Central memory CD8-positive, alpha-beta T cell (primary cell): ENCODE measurements around the gene FREM3.

Experiments used
- ATAC-seq: fragments of 150-1000 bp; cut with Tn5 transposase; replicated peaks from 2 replicates; pipeline ENCODE4 v1.10.0; 2022; ENCODE audit warnings: mild to moderate bottlenecking, moderate FRiP score, moderate number of reproducible peaks; ENCODE audit not compliant: poor library complexity, severe bottlenecking; ENCODE audit errors: extremely low read depth
- DNase-seq, 2 donors: peaks; one replicate each; pipeline ENCODE4 v3.0.0; 2021; ENCODE audit warnings: low spot score in 2 of 2
- H3K27ac Mint-ChIP-seq: one replicate; pipeline ENCODE4 v1.8.0; 2022; ENCODE audit warnings: low read depth, mild to moderate bottlenecking, moderate library complexity, mixed read lengths
- H3K27me3 Mint-ChIP-seq: one replicate; pipeline ENCODE4 v1.8.0; 2022; ENCODE audit warnings: mixed read lengths
- H3K36me3 Mint-ChIP-seq: one replicate; pipeline ENCODE4 v1.8.0; 2022; ENCODE audit warnings: mild to moderate bottlenecking, moderate library complexity, mixed read lengths; ENCODE audit not compliant: insufficient read depth
- H3K4me1 Mint-ChIP-seq: one replicate; pipeline ENCODE4 v1.8.0; 2022; ENCODE audit warnings: mixed read lengths
- H3K4me3 Mint-ChIP-seq: one replicate; pipeline ENCODE4 v1.8.0; 2022; ENCODE audit warnings: mild to moderate bottlenecking, moderate library complexity, mixed read lengths
- H3K9me3 Mint-ChIP-seq: one replicate; pipeline ENCODE4 v1.8.0; 2022; ENCODE audit warnings: mixed read lengths

The FREM3 gene

GRCh38 chr4:143643399-143643798 lies 57.1 kb downstream of the FREM3 start:
- ATAC-seq = no peak
- Mint-ChIP-seq H3K4me1 (no peaks in the 10 kb centered on the region), H3K27me3 (no peaks in the 10 kb centered on the region), H3K9me3 (peaks cover 14% of the 10 kb centered on the region), H3K27ac (no peak overlapping the region), H3K4me3 (no peak overlapping the region), H3K36me3 (no peaks in the 10 kb centered on the region)
- no peak for DNase-seq

DNA sequence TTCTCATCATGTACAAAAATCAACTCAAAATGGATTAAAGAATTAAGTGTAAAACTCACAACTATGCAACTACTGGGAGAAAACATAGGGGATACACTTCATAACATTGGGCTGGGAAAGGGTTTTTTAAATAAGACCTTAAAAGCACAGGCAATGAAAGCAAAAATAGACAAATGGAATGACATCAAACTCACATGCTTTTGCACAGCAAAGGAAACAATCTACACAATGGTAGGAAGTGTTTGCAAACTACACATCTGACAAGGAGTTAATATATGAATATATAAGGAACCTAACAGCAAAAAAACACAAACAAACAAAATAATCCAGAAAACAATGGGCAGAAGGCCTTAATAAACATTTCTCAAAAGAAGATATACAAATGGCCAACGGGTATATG lies 57.9 kb downstream of the FREM3 start:
- Mint-ChIP-seq H3K36me3 (no peaks in the 10 kb centered on the region), H3K27ac (no peak overlapping the region), H3K27me3 (no peaks in the 10 kb centered on the region), H3K4me1 (no peaks in the 10 kb centered on the region), H3K9me3 (peaks cover 8% of the 10 kb centered on the region), H3K4me3 (no peak overlapping the region)
- ATAC-seq (no peak), DNase-seq (no peak)

DNA sequence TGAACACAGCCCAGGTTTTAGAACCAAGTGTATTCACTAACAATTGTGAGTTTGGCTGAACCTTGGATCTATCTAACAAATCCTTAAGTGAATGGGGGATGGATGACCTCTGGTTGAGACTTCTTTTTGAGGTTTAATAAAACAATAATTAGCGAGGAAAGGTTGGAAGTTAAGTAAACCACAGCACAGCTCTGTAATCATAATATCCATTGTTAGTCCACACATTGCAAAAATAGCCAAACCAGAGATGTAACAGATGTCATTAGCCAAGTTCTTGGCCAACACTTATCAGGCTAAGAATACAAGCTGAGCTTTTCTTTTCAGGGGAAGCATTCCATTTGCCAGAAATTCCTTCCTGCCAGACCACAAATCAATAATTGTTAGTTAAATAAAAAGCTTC lies 59.1 kb downstream of the FREM3 start:
- Mint-ChIP-seq H3K4me3 (no peak overlapping the region), H3K27me3 (no peaks in the 10 kb centered on the region), H3K4me1 (no peaks in the 10 kb centered on the region), H3K36me3 (no peaks in the 10 kb centered on the region), H3K9me3 (peaks cover under 1% of the 10 kb centered on the region), H3K27ac (no peak overlapping the region)
- ATAC-seq (no peak), DNase-seq (no peak)

DNA sequence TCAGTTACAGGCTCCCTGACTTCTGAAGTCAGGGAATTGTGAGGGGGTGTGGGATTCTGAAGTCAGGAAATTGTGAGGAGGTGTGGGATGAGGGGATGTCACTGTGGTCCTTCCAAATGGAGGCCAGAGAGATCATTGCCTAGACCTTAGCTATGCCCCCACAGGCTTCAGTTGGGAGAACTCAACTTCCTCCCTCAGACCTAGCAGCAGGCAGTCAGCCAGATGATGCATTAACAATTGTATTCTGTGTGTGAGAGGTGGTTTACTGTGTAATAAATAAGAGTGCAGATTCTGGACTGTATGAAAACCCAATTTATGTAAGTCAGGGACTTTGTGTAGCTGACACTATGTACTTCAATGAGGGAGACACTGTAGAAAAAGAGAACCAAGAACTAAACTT lies 65.7 kb downstream of the FREM3 start:
- Mint-ChIP-seq H3K36me3 (no peaks in the 10 kb centered on the region), H3K27me3 (peaks cover 11% of the 10 kb centered on the region), H3K4me1 (no peaks in the 10 kb centered on the region), H3K4me3 (no peak overlapping the region), H3K9me3 (no peaks in the 10 kb centered on the region), H3K27ac (no peak overlapping the region)
- no peak for DNase-seq
- no peak for ATAC-seq

DNA sequence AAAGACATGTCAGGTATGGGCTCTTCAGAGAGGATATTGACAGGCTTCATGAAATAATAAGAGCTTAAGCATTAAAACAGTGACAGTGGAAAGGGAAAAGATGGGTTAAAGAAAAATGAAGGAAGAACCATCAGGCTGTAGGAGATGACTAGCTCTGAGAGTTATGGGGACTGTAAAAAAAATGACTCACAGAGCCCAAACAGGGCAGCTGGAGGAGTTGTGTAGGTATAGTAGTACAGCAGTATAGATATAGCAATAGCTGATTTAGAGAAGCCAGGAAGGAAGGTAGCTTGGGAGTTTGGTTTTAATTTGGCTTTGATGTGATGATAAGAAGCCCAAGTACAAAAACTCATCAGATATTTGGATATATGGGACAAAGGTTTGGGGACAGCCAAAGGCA lies 66.6 kb downstream of the FREM3 start:
- DNase-seq (no peak), ATAC-seq (no peak)
- Mint-ChIP-seq H3K27me3 (peaks cover 12% of the 10 kb centered on the region), H3K4me3 (no peak overlapping the region), H3K36me3 (no peaks in the 10 kb centered on the region), H3K4me1 (no peaks in the 10 kb centered on the region), H3K27ac (no peak overlapping the region), H3K9me3 (no peaks in the 10 kb centered on the region)

DNA sequence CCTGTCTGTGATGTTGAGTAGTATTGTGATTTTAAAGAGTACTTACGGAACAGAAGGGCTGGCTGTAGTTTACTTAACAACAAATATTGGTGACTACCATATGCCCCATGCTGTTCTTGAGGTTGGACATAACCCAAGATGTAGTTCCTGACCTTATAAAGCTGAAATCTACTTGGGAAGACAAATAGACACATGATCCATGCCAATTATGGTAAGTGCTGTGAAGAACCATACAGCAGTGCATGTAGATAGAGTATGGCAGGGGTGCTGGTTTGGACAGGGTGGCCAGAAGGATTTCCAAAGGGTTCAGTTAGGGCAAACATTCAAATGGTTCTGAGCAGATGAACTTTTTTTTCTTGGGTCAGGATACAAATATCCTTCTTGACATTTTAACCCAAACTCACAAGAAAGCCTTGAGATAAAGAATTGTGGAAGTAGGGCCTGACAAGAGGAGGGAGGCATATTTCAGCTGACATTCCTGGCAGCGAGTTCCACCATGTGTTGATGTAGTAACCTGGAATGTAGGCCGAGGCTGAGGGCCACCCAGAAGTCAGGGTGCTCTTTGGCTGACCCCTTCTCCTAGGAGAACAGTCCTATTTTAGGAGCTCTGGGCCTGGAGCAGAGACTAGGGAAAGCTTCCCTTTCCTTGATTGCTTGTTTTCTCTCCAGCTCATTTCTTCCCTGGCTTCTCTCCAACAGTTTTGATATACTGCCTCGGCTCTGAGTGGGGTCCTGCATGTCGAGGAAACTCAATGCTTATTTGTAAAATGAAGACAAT lies 74.2 kb downstream of the FREM3 start:
- no peaks in the 10 kb centered on the region for H3K4me1 Mint-ChIP-seq
- ATAC-seq (no peak), DNase-seq (no peak)
- H3K36me3 Mint-ChIP-seq = no peaks in the 10 kb centered on the region
- no peak overlapping the region for H3K4me3 Mint-ChIP-seq
- H3K9me3 Mint-ChIP-seq = no peaks in the 10 kb centered on the region
- no peak overlapping the region for H3K27ac Mint-ChIP-seq
- H3K27me3 Mint-ChIP-seq = peaks cover 19% of the 10 kb centered on the region

- H3K9me3 Mint-ChIP-seq = no peaks in the 10 kb centered on the region
- H3K4me3 Mint-ChIP-seq = no peak overlapping the region
- H3K36me3 Mint-ChIP-seq = no peaks in the 10 kb centered on the region
- ATAC-seq (no peak), DNase-seq (no peak)
- no peak overlapping the region for H3K27ac Mint-ChIP-seq
- H3K4me1 Mint-ChIP-seq = no peaks in the 10 kb centered on the region
- peaks cover 19% of the 10 kb centered on the region for H3K27me3 Mint-ChIP-seq
These were observed 74.8 kb downstream of the FREM3 start for GRCh38 chr4:143625632-143626031.

- no peaks in the 10 kb centered on the region for H3K4me1 Mint-ChIP-seq
- H3K4me3 Mint-ChIP-seq = no peak overlapping the region
- no peaks in the 10 kb centered on the region for H3K9me3 Mint-ChIP-seq
- no peak for ATAC-seq
- H3K27ac Mint-ChIP-seq = no peak overlapping the region
- no peak for DNase-seq
- no peaks in the 10 kb centered on the region for H3K36me3 Mint-ChIP-seq
- peaks cover 19% of the 10 kb centered on the region for H3K27me3 Mint-ChIP-seq
These were observed 76.6 kb downstream of the FREM3 start for GRCh38 chr4:143623896-143624295.

- Mint-ChIP-seq H3K27me3 (no peaks in the 10 kb centered on the region), H3K27ac (no peak overlapping the region), H3K4me1 (no peaks in the 10 kb centered on the region), H3K4me3 (no peak overlapping the region), H3K36me3 (no peaks in the 10 kb centered on the region), H3K9me3 (no peaks in the 10 kb centered on the region)
- ATAC-seq (no peak), DNase-seq (no peak)
These were observed 81.7 kb downstream of the FREM3 start for GRCh38 chr4:143618811-143619210.

- H3K27me3 Mint-ChIP-seq = no peaks in the 10 kb centered on the region
- no peak overlapping the region for H3K27ac Mint-ChIP-seq
These were observed 82.3 kb downstream of the FREM3 start for GRCh38 chr4:143617994-143618679.

DNA sequence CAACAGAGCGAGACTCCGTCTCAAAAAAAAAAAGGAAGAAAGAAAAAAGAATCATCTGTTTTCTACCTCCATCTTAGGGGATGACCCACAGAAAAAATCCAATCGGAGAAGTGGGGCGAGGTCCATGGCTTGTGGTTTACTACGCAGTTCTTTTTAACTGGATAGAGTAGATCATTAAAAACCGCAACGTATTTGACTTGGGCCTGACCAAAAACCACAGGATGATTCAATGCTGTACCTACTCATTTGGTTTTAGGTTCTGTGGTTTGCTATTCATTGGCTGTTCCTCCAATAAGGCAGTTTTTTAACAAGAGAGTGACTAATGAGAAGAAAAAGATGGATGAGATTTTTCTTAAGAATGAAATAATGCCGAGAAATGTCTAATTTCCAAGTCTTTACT lies 83.7 kb downstream of the FREM3 start:
- no peak overlapping the region for H3K4me3 Mint-ChIP-seq
- DNase-seq (no peak), ATAC-seq (no peak)
- no peaks in the 10 kb centered on the region for H3K36me3 Mint-ChIP-seq
- H3K9me3 Mint-ChIP-seq = no peaks in the 10 kb centered on the region
- no peaks in the 10 kb centered on the region for H3K4me1 Mint-ChIP-seq
- no peak overlapping the region for H3K27ac Mint-ChIP-seq
- no peaks in the 10 kb centered on the region for H3K27me3 Mint-ChIP-seq

More at GRCh38 chr4:143617994-143618679, 82.3 kb downstream of the FREM3 start:
- ATAC-seq = no peak
- Mint-ChIP-seq H3K4me3 (no peak overlapping the region), H3K9me3 (no peaks in the 10 kb centered on the region), H3K4me1 (no peaks in the 10 kb centered on the region), H3K36me3 (no peaks in the 10 kb centered on the region)
- no peak for DNase-seq

DNA sequence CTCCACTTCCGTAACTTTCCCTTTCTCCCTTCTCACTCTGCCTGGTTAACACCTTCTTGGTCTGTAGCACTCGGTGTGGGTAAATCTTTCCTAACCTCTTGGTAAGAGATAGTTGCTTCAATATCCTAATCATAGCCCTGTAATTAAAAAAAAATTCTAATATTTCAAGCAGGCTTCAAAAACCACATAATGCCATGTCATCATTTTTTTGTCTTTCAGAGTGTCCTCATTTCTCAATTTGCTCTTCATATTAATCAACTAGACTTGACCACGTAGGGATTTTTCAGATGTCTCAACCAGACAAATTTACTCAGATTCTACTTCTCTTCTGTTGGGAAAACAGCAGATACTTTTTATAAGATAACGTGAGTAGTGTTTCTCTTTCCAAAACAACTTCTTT lies 91.0 kb downstream of the FREM3 start:
- no peaks in the 10 kb centered on the region for H3K4me1 Mint-ChIP-seq
- H3K36me3 Mint-ChIP-seq = peaks cover 4% of the 10 kb centered on the region
- DNase-seq (no peak), ATAC-seq (no peak)
- H3K4me3 Mint-ChIP-seq = no peak overlapping the region
- H3K27me3 Mint-ChIP-seq = no peaks in the 10 kb centered on the region
- H3K27ac Mint-ChIP-seq = no peak overlapping the region
- H3K9me3 Mint-ChIP-seq = no peaks in the 10 kb centered on the region

GRCh38 chr4:143606480-143606879 lies 94.0 kb downstream of the FREM3 start:
- Mint-ChIP-seq H3K27me3 (no peaks in the 10 kb centered on the region), H3K9me3 (no peaks in the 10 kb centered on the region), H3K27ac (no peak overlapping the region), H3K4me3 (no peak overlapping the region), H3K36me3 (peaks cover 4% of the 10 kb centered on the region), H3K4me1 (no peaks in the 10 kb centered on the region)
- ATAC-seq (no peak), DNase-seq (no peak)
